GM18868 (cell line): ENCODE results near the gene STAP1.

ENCODE experiments used
- ATAC-seq: cut with Tn5 transposase; IDR thresholded peaks from one replicate; pipeline ENCODE4 v1.9.1; 2021; ENCODE audit warnings: mild to moderate bottlenecking, moderate library complexity; ENCODE audit not compliant: unreplicated experiment

Gene STAP1

DNA sequence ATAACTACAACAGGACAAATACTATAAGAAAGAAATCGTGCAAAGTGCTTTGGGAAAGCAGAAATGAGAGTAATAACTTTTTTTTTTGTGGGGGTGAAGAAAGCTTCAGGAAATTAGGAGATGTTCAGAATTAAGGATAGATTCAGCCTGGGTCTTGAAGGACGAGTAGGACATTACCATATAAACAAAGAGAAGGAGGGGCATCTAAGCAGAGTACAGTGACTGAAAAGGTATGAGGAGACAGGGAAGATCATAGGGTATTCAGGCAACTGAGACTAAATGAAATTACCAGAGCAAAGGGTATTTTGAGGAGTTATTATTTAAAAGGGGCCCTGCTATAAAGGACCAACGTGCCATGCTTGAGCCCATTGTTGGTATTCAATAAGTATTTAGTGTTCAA is 3.1 kb upstream of the STAP1 start:
- ATAC-seq: no peak

DNA sequence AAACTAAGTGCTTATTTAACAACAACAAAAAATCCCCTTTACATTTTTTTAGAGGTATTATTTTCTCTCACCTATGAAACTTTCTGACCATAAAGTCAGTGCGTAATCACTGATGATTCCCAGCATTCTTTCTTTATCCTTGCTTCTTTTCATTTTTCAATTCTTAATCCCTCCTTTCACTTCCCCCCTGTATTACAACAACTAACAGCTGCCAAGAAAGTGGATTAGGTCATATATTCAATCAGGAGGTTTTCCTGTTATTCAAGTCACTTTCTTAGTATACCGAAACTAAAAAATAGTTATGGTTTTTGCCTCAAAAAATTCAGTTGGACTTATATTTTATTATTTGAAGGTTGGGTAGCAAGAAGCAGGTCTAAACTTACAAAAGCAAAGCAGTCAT is 2.1 kb upstream of the STAP1 start:
- ATAC-seq: peak; percentile 41

DNA sequence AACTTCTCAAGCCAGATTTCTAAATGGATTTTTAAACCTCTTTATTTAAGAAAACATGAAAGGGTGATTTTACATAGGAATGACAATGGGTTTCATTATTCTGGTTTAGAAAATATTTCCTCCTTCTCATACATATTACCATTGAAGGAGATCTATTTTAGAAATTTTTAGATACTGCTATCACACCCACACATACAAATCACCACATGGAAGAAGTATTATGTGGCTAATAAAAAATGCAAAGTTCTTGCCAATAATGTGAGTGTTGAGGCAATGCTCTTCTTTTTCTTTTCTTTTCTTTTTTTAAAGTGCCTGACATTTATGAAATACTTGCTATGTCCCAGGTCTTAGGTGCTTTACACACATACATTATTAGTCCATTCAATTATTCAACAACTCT is 6.8 kb downstream of the STAP1 start:
- no peak for ATAC-seq

DNA sequence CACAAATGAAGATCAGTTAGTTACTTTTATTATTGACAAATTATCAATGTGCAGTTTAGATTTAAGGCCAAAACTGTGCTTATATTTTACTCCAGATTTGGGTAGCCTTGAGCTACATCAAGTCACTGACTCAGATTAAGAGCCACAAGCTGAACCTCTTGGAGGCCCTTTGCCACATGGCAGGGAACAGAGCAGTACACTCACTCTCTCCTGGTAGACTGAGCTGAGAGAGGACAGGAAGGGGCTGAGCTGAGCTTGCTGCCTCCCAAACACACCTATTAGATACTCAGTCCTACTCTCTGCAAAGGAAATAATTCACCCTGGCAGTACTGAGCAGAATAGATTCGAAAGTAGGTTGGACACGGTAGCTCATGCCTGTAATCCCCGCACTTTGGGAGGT is 7.8 kb downstream of the STAP1 start:
- ATAC-seq: no peak

DNA sequence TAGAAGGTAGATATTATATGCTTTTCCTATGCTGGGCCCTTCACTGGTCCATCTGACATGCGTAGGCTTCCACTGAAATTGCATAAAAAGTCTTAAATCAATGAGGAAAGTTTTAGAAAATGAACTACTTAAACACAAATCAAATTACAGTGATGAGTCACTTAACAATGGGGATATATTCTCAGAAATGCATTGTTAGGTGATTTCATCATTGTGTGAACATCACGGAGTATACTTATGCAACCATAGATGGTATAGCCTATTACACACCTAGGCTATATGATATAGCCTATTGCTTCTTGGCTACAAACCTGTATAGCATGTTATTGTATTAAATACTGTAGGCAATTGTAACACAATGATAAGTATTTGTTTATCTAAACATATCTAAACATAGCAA is 10.3 kb downstream of the STAP1 start:
- no peak for ATAC-seq

DNA sequence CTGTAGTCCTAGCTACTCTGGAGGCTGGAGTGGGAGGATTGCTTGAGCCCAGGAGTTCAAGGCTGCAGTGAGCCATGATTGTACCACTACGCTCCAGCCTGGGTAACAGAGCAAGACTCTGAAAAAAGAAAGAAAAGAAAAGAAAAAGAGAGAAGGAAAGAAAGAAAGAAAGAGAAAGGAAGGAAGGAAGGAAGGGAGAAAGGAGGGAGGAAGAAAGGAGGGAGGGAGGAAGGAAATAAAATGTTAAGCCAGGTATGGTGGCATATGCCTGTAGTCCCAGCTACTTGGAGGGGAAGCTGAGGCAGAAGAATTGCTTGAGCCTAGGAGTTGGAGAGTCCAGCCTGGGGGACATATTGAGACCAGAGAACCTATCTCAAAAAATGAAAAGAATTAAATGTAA is 12.0 kb downstream of the STAP1 start:
- ATAC-seq: no peak

DNA sequence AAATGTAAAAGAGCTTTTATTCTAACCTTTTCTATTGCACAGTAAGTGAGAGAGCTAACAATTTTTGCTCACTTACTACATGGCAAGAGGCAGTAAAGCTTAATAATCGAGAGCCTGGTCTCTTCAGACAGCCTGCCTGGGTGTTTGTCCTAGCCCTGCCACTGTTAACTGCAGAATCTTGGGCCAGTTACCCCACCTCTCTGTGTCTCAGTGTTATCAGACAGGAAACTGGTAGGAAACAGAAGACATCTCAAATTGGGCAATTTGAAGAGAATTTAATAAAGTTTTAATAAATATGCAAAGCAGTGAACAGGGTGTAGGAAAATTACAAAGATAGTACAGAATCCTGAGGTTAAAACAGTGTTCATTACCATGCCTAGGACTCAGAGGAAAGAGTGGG is 13.4 kb downstream of the STAP1 start:
- ATAC-seq: no peak

DNA sequence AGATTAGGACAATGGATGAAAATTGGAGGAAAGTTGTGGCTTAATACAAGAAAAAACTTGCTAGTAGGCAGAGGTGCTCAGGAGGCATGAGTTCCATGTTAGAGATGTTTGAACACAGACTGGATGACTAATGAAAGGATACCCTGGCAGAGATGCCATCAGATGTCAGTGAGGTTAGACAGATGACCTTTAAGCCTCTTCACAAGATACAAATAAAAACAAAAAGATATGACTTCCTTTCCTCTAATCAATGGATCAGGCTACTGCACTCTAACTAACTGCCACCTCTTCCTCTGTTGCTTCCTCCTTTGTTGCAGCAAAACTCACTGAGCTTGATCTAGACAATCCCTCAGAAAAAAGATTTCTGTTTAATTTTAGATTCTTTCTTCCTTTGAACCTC is 14.7 kb downstream of the STAP1 start:
- no peak for ATAC-seq

DNA sequence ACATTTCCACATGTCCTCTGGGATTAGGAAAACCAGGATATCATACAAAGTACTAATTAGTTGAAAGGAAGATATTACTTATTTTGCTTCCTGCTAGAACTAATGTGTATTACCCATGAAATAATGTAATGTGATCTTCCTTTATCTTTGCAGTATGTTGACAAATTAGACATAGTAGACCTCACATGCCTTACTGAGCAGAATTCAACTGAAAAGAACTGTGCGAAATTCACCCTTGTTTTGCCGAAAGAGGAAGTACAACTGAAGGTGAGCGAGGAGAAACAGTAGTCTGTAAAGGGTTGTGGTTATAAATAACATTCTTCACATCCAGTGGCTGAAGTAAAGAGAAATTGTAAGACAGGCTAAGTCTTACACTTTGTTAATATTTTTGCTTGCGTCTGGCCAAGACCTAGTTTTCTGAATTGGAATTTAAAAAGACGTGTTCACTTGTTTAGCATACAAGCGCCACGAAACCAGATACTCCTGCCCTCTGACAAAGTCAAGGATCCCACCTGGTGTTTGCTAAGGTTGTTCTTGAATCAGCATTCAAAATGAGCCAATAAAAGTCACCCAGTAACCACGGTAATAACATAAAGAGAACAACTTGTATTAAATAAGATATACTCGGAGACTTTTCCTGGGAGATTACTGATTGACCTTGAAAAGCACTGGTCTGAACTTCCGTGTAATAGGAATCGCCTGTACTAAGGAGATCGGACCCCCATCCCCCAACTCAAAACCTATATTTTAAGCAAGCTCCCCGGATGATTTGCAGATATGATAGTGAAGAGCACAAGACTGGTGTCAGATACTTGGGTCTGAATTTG is 16.9 kb downstream of the STAP1 start:
- ATAC-seq: peak; percentile 92

DNA sequence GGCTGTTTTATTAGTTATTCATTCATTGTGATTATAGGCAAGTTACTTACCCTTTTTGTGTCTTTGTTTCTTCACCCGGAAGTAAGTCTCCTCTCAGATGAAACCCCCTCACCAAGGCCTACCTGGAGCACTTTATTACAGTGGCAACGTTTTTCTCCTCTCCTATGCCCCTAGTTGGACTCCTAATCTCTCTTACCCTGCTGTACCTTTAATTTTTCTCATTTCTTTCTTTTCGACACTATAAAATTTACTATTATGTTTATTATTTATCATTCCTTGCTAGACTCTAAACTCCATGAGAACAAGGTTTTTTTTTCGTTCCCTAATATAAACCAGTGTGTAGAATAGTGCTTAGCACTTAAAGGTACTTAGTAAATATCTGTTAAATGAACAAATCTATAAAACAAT is 17.5 kb downstream of the STAP1 start:
- ATAC-seq: no peak

DNA sequence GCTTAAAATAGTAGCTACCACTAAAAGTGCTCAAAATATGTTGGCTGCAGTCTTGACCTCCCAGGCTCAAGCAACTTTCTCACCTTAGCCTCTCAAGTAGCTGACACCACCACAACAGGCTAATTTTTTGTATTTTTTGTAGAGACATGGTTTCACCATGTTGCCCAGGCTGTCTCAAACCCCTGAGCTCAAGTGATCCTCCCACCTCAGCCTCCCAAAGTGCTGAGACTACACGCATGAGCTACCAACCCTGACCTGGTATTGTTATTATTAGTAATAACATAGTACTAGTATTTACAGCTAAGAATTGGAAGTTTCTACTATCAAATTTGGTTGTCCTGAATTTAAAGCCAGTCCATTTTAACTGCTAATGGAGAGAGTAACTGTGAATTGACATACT is 18.0 kb downstream of the STAP1 start:
- peak; percentile 41 for ATAC-seq

DNA sequence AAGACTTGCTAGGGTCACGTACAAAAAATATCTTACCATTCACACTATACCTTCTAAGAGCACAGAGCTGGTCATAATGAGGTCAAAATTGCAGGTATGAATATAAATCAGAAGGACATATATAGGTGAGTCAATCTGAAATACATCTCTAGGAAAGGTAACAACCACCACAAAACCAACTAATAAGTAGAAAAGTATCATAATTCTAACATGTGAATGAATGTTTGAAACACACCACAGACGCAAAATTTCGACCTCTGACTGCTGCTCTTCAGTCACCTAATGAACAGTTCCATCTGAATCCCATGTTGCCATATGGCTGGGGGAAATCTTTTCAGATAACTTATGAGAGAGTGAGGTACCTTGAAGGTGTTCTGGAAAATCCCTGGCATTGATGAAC is 22.1 kb downstream of the STAP1 start:
- ATAC-seq: peak; percentile 58

DNA sequence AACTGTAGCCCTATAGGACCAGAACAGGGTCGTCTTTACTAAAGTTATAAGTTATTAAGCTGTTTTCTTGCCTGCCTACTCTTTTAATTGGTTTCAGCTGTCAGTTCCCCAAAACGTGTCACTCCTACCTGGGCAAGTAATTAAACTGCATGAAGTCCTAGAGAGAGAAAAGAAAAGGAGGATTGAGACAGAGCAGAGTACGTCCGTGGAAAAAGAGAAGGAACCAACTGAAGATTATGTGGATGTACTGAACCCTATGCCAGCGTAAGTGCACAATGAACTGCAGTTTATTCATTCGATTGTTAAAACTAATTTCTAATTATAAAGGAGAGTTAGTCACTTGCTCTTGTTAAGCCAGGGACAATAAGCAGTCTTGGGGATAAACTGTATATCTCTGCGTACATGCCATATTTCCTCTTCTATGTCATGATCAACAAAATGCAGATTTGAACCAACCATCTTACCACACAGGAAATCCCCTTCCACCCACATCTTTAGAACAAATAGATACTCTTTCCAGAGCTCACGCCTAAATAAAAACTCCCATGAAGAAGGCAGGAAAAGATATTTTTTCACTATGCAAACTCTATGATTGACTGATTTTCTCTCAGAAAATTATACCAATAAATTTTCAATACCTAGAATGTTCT is 22.8 kb downstream of the STAP1 start:
- ATAC-seq: peak; percentile 49

DNA sequence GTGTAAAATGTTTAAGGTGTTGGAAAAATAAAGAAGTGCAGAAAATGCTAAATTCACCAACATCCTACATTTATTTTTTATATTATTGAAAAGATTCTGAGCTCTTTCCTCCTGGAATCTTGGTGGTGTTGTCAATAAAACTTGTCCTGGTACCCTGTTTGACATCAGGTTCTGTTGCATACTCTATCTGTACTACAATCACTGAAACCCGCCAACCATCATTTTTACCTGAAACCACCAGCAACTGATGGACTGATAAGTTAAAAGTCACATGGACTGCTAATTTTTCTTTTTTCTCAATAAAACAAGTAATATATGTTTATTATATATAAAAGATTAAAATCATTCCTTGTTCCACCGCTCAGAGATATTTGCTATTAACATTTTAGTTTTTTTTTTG is 23.4 kb downstream of the STAP1 start:
- no peak for ATAC-seq

DNA sequence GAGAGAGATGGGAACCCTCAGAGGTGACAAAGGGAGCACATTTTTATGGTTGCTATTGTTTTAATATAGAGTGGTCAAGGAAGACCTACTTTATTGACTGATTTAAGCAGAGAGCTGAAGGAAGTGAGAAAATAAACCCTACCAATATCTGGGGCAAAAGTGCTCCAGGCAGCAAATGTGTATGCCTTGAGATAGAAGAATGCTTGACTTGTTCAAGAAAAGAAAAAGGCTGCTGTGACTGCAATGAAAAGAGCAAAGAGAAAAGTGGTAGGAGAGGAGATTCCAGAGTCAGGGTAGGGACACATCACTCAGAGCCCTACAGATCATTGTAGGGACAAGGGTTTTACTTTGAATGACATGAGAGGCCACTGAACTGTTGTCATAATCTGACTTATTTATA is 26.0 kb downstream of the STAP1 start:
- ATAC-seq: no peak

DNA sequence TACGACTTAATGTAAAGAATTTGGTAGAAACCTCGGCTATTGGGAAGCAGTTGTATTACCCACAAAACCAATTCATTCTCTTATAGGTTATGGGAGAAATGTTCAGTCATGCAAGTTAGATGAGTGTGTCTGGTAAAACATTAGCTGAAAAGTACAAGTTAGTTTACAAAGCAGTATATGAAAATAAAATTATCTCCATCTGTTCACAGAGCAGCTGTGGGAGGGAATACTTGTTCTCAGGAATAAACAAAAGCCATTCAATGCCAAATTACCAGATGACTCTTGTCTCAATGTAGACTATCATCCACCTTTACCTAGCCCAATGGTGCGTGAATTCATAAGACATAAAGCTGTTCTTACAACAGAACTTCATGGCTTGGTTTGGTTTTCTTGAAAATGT is 28.6 kb downstream of the STAP1 start:
- no peak for ATAC-seq

DNA sequence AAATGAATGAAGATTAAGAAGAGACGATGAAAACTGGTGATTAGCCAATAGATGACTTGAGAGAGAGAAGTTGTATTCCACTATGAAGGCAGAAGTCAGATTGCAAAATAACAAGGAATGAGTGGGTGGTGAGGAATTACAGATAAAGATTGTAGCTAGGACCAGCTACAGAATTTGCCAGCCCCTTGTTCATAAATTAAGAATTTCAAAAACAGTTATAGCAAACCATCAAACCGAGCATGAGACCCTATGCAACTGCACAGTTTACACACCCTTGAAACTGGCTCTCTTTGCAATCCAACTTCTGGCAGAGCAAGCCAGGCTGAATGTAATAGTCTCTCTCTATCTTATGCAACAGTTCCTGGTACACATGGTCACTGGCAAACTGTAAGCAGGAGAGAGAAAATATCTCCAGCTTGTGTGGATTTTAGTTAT is 35.2 kb downstream of the STAP1 start:
- no peak for ATAC-seq

DNA sequence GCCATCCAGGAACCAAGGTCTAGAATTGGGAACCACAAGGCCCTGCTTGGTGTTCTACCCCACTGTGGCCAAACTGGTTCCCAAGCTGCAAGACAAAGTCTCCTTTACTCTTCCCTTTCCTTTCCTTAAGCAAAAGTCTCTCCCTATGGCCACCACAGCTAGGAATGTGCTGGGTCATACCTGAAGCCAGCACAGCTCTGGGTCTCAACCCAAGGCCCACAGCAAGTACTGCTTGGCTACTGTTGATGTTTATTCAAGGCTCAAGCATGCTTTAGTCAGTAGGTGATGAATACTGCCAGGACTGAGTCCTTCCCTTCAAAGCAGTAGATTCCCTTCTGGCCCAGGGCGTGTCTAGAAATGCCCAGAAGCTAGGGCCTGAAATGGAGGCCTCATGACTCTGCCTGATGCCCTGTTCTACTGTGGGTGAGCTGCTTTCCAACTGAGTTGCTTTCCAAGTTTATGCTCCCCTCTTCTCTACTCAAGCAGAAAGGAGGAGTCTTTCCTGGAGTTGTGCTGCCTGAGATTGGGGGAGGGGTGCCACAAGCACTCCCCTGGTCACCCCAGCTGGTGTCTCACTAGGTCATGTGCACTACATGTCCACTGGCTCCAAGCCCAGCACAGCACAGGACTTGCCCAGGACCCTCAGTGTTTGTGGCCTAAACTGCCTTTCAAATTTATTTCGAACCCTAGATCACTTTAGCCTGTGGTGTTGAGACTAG is 44.9 kb downstream of the STAP1 start:
- no peak for ATAC-seq

DNA sequence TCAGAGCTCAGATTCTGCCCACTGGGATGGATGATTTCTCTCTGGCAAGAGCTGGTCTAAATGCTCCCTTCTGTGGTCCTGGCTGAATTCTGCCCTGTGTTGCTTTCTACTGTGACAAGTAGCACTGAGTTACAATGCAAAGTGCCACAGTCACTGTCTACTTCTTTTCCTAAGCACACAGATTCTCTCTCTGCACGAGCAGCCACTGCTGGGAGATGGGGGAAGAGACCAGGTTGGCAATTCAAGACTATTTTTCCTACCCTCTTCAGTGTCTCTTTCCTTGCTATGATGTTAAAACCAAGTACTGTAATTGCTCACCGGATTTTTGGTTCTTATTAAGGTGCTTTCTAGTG is 45.5 kb downstream of the STAP1 start:
- no peak for ATAC-seq

DNA sequence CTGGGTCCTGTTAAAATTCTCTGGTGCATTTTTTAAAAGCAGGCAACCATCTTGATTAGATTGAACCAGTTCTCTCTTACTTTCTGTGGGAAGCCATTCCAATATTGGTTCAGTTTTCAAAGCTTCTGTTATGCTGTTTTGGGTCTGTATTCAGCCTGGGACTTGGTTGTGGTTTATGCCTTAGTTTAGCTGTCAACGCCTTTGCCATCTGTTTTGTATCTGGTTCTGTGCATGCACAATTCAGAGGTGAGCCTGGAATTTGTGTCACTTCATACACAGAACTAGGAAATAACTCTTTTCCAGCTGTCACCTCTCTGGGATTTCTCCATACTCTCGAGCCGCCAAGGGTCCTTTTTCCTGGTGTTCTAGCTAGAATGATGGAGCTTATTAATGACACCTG is 46.2 kb downstream of the STAP1 start:
- ATAC-seq: no peak

DNA sequence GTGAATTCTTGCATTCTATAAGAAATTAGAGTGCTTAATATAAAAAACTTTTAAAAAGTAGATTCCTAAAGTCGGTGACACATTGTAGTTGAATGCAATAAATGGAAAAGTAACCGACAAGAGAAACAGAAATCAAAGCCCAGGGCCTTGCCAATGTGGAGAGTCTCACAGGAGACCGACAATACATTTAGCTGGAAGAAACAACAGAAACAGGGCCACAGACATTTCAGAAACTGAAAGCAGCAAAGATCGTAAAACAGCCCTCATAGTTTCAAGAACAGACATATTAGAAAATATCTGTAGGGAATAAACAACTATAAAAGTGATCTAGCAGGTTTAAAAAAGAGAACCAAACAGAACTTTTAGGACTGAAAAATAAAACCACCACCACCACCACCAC is 49.5 kb downstream of the STAP1 start:
- no peak for ATAC-seq

DNA sequence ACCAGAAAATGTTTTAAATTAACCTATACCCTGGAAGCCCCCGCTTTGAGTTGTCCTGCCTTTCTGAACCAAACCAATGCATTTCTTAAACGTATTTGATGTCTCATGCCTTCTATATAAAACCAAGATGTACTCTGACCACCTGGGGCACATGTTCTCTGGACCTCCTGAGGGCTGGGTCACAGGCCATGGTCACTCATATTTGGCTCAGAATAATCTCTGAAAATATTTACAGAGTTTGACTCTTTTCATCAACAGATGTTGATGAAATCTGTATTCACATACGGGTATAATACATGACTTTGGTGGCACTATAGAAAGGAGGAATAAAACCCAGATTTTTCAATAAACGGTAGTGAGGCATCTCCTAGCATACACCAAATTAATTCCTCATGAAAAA is 55.7 kb downstream of the STAP1 start:
- no peak for ATAC-seq
